ENCODE results near the gene HECW1. TPM values are rescaled to one million over a fixed set of nuclear protein-coding genes. Genes with fewer than 3 reads are reported as not detected.

Gene HECW1
- total RNA-seq, 4 donors from 2014 or later, result 1.2 to 3.9 (median 2.0) TPM

- Histone ChIP-seq H3K4me3 (no peak overlapping the region), H3K36me3 (no peaks in the 10 kb centered on the region), H3K9me3 (no peaks in the 10 kb centered on the region), H3K27me3 (no peaks in the 10 kb centered on the region), H3K27ac (no peak overlapping the region), H3K4me1 (no peaks in the 10 kb centered on the region)
- in situ Hi-C loops (cut with MboI; ENCODE audit: low sequenced_read_pairs in 4 of 4), result no loop called here
- TF ChIP-seq CTCF (IDR thresholded peaks at IDR 0.05 in 4 of 5, conservative IDR thresholded peaks at IDR 0.05 in 1 of 5) (no peak), POLR2A (IDR thresholded peaks at IDR 0.05) (no peak)
- DNase-seq, result no peak
- intact Hi-C loops (cut with DNase I; ENCODE audit: low total_unique reads), result no loop called here
- ATAC-seq, result no peak
Observed at GRCh38 chr7:43377196-43377960, 264.9 kb downstream of the HECW1 start.

- H3K27me3 ChIP-seq, result no peaks in the 10 kb centered on the region
- intact Hi-C loops (cut with DNase I; ENCODE audit: low total_unique reads), result no loop called here
- no peak overlapping the region for H3K4me3 ChIP-seq
- in situ Hi-C loops (cut with MboI; ENCODE audit: low sequenced_read_pairs in 4 of 4), result no loop called here
- no peaks in the 10 kb centered on the region for H3K36me3 ChIP-seq
- no peaks in the 10 kb centered on the region for H3K4me1 ChIP-seq
- no peak for DNase-seq
- no peaks in the 10 kb centered on the region for H3K9me3 ChIP-seq
- no peak overlapping the region for H3K27ac ChIP-seq
- no peak for ATAC-seq
- TF ChIP-seq POLR2A (IDR thresholded peaks at IDR 0.05) (no peak), CTCF (IDR thresholded peaks at IDR 0.05 in 4 of 5, conservative IDR thresholded peaks at IDR 0.05 in 1 of 5) (no peak)
Observed at GRCh38 chr7:43379210-43379609, 266.8 kb downstream of the HECW1 start.

GRCh38 chr7:43384616-43385308 lies 272.3 kb downstream of the HECW1 start:
- Histone ChIP-seq H3K4me1 (no peaks in the 10 kb centered on the region), H3K9me3 (no peaks in the 10 kb centered on the region), H3K27me3 (no peaks in the 10 kb centered on the region), H3K36me3 (no peaks in the 10 kb centered on the region), H3K27ac (no peak overlapping the region), H3K4me3 (no peak overlapping the region)
- TF ChIP-seq CTCF (IDR thresholded peaks at IDR 0.05 in 4 of 5, conservative IDR thresholded peaks at IDR 0.05 in 1 of 5) (no peak), POLR2A (IDR thresholded peaks at IDR 0.05) (no peak)
- ATAC-seq, result no peak
- intact Hi-C loops (cut with DNase I; ENCODE audit: low total_unique reads), result no loop called here
- DNase-seq, result no peak
- in situ Hi-C loops (cut with MboI; ENCODE audit: low sequenced_read_pairs in 4 of 4), result no loop called here

- Histone ChIP-seq H3K27me3 (no peaks in the 10 kb centered on the region), H3K4me1 (no peaks in the 10 kb centered on the region), H3K9me3 (no peaks in the 10 kb centered on the region), H3K36me3 (no peaks in the 10 kb centered on the region), H3K4me3 (no peak overlapping the region), H3K27ac (no peak overlapping the region)
- DNase-seq (no peak), ATAC-seq (no peak)
- intact Hi-C loops (cut with DNase I; ENCODE audit: low total_unique reads) (no loop called here), in situ Hi-C loops (cut with MboI; ENCODE audit: low sequenced_read_pairs in 4 of 4) (no loop called here)
- TF ChIP-seq CTCF (IDR thresholded peaks at IDR 0.05 in 4 of 5, conservative IDR thresholded peaks at IDR 0.05 in 1 of 5) (no peak), POLR2A (IDR thresholded peaks at IDR 0.05) (no peak)
Observed at GRCh38 chr7:43385309-43385680, 272.8 kb downstream of the HECW1 start.
